Neural progenitor cell (in vitro differentiated cells): ENCODE measurements around the gene PACS1. TPM values are rescaled to one million over a fixed set of nuclear protein-coding genes. Genes with fewer than 3 reads are reported as not detected.

Source experiments
- DNase-seq: peaks from one replicate; pipeline ENCODE4 v3.0.0-alpha.2; 2016; ENCODE audit warnings: low spot score
- H2AFZ ChIP-seq: fragments of 200-600 bp; sonication (generic); replicated peaks from 2 replicates; pipeline ENCODE4 v1.6.1; 2016; ENCODE audit warnings: antibody characterized with exemption
- H3F3A ChIP-seq: fragments of 200-600 bp; sonication (generic); 2 replicates; pipeline ENCODE4 v1.6.1; 2016; ENCODE audit warnings: antibody characterized with exemption, low read depth
- H3K27ac ChIP-seq: fragments of 200-600 bp; sonication (generic); 2 replicates; pipeline ENCODE4 v1.5.1; 2016; ENCODE audit warnings: mild to moderate bottlenecking
- H3K27me3 ChIP-seq: fragments of 200-600 bp; sonication (generic); 2 replicates; pipeline ENCODE4 v1.6.1; 2016; ENCODE audit warnings: mild to moderate bottlenecking, moderate library complexity
- H3K36me3 ChIP-seq: fragments of 200-600 bp; sonication (generic); 2 replicates; pipeline ENCODE4 v1.5.1; 2016
- H3K4me1 ChIP-seq: fragments of 200-600 bp; sonication (generic); 2 replicates; pipeline ENCODE4 v1.6.1; 2016; ENCODE audit warnings: mixed run types
- H3K4me2 ChIP-seq: fragments of 200-600 bp; sonication (generic); 2 replicates; pipeline ENCODE4 v1.6.1; 2016
- H3K4me3 ChIP-seq: fragments of 200-600 bp; sonication (generic); 2 replicates; pipeline ENCODE4 v1.5.1; 2016
- H3K79me2 ChIP-seq: fragments of 200-600 bp; sonication (generic); 2 replicates; pipeline ENCODE4 v1.6.1; 2016; ENCODE audit warnings: low read depth
- H3K9ac ChIP-seq: fragments of 200-600 bp; sonication (generic); 2 replicates; pipeline ENCODE4 v1.6.1; 2016
- H3K9me3 ChIP-seq: fragments of 200-600 bp; sonication (generic); 2 replicates; pipeline ENCODE4 v1.5.1; 2016; ENCODE audit warnings: low read depth
- H4K20me1 ChIP-seq: fragments of 200-600 bp; sonication (generic); 2 replicates; pipeline ENCODE4 v1.6.1; 2016; ENCODE audit warnings: low read depth
- H3K27ac Mint-ChIP-seq: 3 replicates; pipeline ENCODE4 v1.8.0; 2021; ENCODE audit warnings: mixed read lengths
- H3K27me3 Mint-ChIP-seq: 2 replicates; pipeline ENCODE4 v1.8.0; 2022; ENCODE audit warnings: low read depth, mild to moderate bottlenecking, inconsistent platforms, moderate library complexity, mixed read lengths; ENCODE audit not compliant: insufficient read depth
- H3K36me3 Mint-ChIP-seq: 3 replicates; pipeline ENCODE4 v1.8.0; 2021; ENCODE audit warnings: mixed read lengths
- H3K4me1 Mint-ChIP-seq: 3 replicates; pipeline ENCODE4 v1.8.0; 2021; ENCODE audit warnings: mixed read lengths
- H3K4me3 Mint-ChIP-seq: 3 replicates; pipeline ENCODE4 v1.8.0; 2021; ENCODE audit warnings: mild to moderate bottlenecking, moderate library complexity, mixed read lengths
- H3K9me3 Mint-ChIP-seq: 3 replicates; pipeline ENCODE4 v1.8.0; 2020; ENCODE audit warnings: mixed read lengths
- EZH2 ChIP-seq: fragments of 200-600 bp; sonication (generic); IDR thresholded peaks from 2 replicates; pipeline ENCODE4 v1.6.1; 2017; ENCODE audit warnings: antibody characterized with exemption, mild to moderate bottlenecking, moderate library complexity
- EZH2phosphoT487 ChIP-seq: fragments of 200-600 bp; sonication (generic); IDR thresholded peaks from 2 replicates; pipeline ENCODE4 v1.6.1; 2017; ENCODE audit warnings: antibody characterized with exemption
- total RNA-seq: library from RNA; depleted of rRNA; stranded (reverse); fragments of >200 nt; gene quantifications from 2 replicates; pipeline ENCODE4 v1.2.3, GENCODE V29; 2015; ENCODE audit warnings: low replicate concordance
- TF ChIP-seq, protein P1 (sequence below): fragments of 200-600 bp; sonication (generic); IDR thresholded peaks from 2 replicates; pipeline ENCODE4 v1.5.1; 2017; ENCODE audit warnings: antibody characterized with exemption, mild to moderate bottlenecking

Gene PACS1
- total RNA-seq, 1 donor from 2014 or later, result 13.4 TPM

DNA sequence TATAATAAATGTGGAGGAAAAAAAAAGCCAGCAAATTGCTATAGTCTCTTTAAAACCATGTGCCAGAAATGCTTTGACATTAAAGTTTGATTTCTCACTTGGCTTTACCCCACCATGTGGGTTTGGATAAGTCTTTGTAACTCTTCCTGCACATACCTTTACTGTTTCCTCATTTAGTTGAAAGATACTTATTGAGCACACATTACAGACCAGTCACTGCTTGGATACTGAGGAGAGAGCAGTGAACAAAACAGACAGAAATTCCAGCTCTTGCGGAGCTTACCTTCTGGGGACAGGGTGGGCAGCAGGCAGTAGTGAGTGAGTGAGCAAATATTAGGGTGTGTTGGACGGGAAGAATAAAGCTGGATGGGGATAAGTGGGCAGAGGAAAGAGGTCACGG is 13.7 kb downstream of the PACS1 start:
- H3K4me3 ChIP-seq, result no peak overlapping the region
- Mint-ChIP-seq H3K4me1 (peaks cover 15% of the 10 kb centered on the region), H3K27me3 (no peaks in the 10 kb centered on the region), H3K27ac (no peak overlapping the region), H3K4me3 (no peak overlapping the region), H3K9me3 (no peaks in the 10 kb centered on the region), H3K36me3 (no peaks in the 10 kb centered on the region)
- no peak overlapping the region for H3K4me2 ChIP-seq
- H3K9ac ChIP-seq, result no peak overlapping the region
- H3K9me3 ChIP-seq, result no peaks in the 10 kb centered on the region
- H3F3A ChIP-seq, result no peaks in the 10 kb centered on the region
- H3K27me3 ChIP-seq, result no peaks in the 10 kb centered on the region
- TF ChIP-seq EZH2phosphoT487 (no peak), EZH2 (no peak)
- TF ChIP-seq, protein P1, sequence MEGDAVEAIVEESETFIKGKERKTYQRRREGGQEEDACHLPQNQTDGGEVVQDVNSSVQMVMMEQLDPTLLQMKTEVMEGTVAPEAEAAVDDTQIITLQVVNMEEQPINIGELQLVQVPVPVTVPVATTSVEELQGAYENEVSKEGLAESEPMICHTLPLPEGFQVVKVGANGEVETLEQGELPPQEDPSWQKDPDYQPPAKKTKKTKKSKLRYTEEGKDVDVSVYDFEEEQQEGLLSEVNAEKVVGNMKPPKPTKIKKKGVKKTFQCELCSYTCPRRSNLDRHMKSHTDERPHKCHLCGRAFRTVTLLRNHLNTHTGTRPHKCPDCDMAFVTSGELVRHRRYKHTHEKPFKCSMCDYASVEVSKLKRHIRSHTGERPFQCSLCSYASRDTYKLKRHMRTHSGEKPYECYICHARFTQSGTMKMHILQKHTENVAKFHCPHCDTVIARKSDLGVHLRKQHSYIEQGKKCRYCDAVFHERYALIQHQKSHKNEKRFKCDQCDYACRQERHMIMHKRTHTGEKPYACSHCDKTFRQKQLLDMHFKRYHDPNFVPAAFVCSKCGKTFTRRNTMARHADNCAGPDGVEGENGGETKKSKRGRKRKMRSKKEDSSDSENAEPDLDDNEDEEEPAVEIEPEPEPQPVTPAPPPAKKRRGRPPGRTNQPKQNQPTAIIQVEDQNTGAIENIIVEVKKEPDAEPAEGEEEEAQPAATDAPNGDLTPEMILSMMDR, result no peak
- peaks cover 6% of the 10 kb centered on the region for H4K20me1 ChIP-seq
- DNase-seq, result no peak
- H3K79me2 ChIP-seq, result no peaks in the 10 kb centered on the region
- no peak overlapping the region for H3K27ac ChIP-seq
- no peak overlapping the region for H2AFZ ChIP-seq
- no peaks in the 10 kb centered on the region for H3K4me1 ChIP-seq
- no peaks in the 10 kb centered on the region for H3K36me3 ChIP-seq

DNA sequence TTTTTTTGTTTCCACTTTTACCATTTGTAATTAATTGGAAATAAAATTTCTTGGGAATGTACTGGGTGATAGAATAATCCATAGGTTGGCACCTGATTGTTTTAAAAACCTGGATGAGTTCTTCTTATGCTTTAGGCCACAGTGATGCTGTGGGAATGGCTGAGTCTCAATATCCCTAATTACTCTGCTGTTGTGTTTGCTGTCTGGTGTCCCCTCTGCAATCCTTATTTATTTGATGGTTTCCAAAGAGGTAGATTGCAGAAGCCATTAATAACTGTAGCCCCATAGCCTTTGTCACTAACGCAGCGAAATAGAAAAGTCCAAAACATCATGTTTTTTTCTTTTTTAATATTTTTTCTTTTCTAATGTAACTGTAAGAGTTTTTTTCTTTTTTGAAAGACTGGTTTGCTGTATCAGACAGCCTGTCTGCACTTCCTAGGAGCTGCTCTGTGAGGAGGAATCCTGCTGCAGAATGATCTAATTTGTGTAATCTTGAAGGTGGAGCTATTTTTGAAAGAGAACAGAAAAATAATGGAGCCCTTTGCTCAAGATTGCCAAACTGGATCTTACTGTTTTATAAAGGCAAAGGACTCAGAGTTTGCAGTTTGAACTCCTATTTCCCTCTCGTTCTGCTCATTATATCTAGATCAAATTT is 14.9 kb downstream of the PACS1 start:
- peaks cover 15% of the 10 kb centered on the region for H3K4me1 Mint-ChIP-seq
- Histone ChIP-seq H3K4me2 (no peak overlapping the region), H3K79me2 (no peaks in the 10 kb centered on the region), H3K27me3 (no peaks in the 10 kb centered on the region), H3K36me3 (no peaks in the 10 kb centered on the region), H3K9me3 (no peaks in the 10 kb centered on the region), H3K27ac (no peak overlapping the region), H2AFZ (no peak overlapping the region), H3K4me1 (no peaks in the 10 kb centered on the region), H3K9ac (no peak overlapping the region), H3K4me3 (no peak overlapping the region), H3F3A (no peaks in the 10 kb centered on the region), H4K20me1 (peaks cover 6% of the 10 kb centered on the region)
- H3K36me3 Mint-ChIP-seq, result no peaks in the 10 kb centered on the region
- H3K27me3 Mint-ChIP-seq, result no peaks in the 10 kb centered on the region
- no peak overlapping the region for H3K27ac Mint-ChIP-seq
- H3K9me3 Mint-ChIP-seq, result no peaks in the 10 kb centered on the region
- TF ChIP-seq EZH2phosphoT487, result no peak
- TF ChIP-seq, protein P1, result no peak
- no peak for TF ChIP-seq EZH2
- no peak for DNase-seq
- H3K4me3 Mint-ChIP-seq, result no peak overlapping the region

DNA sequence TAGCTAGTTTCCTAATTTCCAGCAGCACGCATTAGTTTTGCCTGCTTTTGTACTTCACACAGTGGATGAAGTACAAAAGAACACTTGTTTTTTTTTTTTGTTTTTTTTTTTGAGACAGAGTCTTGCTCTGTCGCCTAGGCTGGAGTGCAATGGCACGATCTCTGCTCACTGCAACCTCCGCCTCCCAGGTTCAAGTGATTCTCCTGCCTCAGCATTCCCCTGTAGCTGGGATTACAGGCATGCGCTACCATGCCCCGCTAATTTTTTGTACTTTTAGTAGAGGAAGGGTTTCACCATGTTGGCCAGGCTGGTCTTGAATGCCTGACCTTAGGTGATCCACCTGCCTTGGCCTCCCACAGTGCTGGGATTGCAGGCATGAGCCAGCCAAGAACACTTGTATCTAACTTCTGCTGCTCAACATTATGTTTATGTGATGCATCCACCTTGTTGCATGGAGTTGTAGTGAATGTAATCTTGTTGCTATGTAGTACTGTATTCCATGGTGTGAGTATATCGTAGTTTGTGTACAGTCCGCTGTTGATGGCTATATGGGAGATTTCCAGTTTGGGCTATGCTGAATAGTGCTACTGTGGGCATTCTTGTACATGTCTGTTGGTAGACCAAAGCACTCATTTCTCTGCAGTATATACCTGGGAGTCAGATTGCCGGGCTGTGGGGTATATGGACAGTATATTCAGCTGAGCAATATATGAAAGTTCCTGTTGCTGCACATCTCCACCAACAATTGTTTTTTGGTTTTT is 17.3 kb downstream of the PACS1 start:
- DNase-seq, result no peak
- H3K4me1 ChIP-seq, result no peaks in the 10 kb centered on the region
- H4K20me1 ChIP-seq, result peaks cover 6% of the 10 kb centered on the region
- no peak overlapping the region for H3K9ac ChIP-seq
- no peak overlapping the region for H3K4me3 ChIP-seq
- no peak overlapping the region for H3K27ac ChIP-seq
- Mint-ChIP-seq H3K4me1 (peaks cover 15% of the 10 kb centered on the region), H3K27me3 (no peaks in the 10 kb centered on the region), H3K9me3 (no peaks in the 10 kb centered on the region), H3K36me3 (peaks cover 2% of the 10 kb centered on the region), H3K4me3 (no peak overlapping the region), H3K27ac (no peak overlapping the region)
- no peaks in the 10 kb centered on the region for H3K79me2 ChIP-seq
- no peaks in the 10 kb centered on the region for H3K27me3 ChIP-seq
- no peak overlapping the region for H3K4me2 ChIP-seq
- H3K9me3 ChIP-seq, result no peaks in the 10 kb centered on the region
- TF ChIP-seq, protein P1, result no peak
- TF ChIP-seq EZH2phosphoT487 (no peak), EZH2 (no peak)
- H3F3A ChIP-seq, result no peaks in the 10 kb centered on the region
- no peaks in the 10 kb centered on the region for H3K36me3 ChIP-seq
- no peak overlapping the region for H2AFZ ChIP-seq
